Heart left ventricle (tissue), 16 donors: ENCODE results near the gene MVB12A. TPM values are rescaled to one million over a fixed set of nuclear protein-coding genes. Genes with fewer than 3 reads are reported as not detected.

Source experiments
- ATAC-seq, 4 donors: fragments of 200-7000 bp; cut with Tn5 transposase; one replicate each; pipeline ENCODE4 v1.9.1; 2020 to 2022; ENCODE audit warnings: moderate library complexity in 4 of 4, mild to moderate bottlenecking in 3 of 4, moderate number of reproducible peaks in 1 of 4
- DNase-seq, 5 donors: peaks; one replicate each; pipeline ENCODE4 v3.0.0-alpha.2; 2020
- H3K27ac ChIP-seq, 12 donors: fragments of 200-600 bp; sonication (generic) in 4 of 12; one replicate each; pipeline versions ENCODE4 v1.5.0 to v1.8.0; 2016 to 2022; ENCODE audit warnings: mild to moderate bottlenecking in 2 of 12
- H3K27me3 ChIP-seq, 9 donors: fragments of 200-600 bp; sonication (generic) in 2 of 9; one replicate each; pipeline versions ENCODE4 v1.5.1 to v1.8.0; 2016 to 2022; ENCODE audit warnings: mild to moderate bottlenecking in 3 of 9
- H3K36me3 ChIP-seq, 9 donors: fragments of 200-600 bp; sonication (generic) in 2 of 9; one replicate each; pipeline versions ENCODE4 v1.5.0 to v1.8.0; 2018 to 2022; ENCODE audit warnings: mild to moderate bottlenecking in 2 of 9
- H3K4me1 ChIP-seq, 12 donors: fragments of 200-600 bp; sonication (generic) in 4 of 12; one replicate each; pipeline versions ENCODE4 v1.5.0 to v1.8.0; 2016 to 2022; ENCODE audit warnings: mild to moderate bottlenecking in 3 of 12
- H3K4me3 ChIP-seq, 12 donors: fragments of 200-600 bp; sonication (generic) in 4 of 12; one replicate each; pipeline versions ENCODE4 v1.5.0 to v1.8.0; 2017 to 2022; ENCODE audit warnings: mild to moderate bottlenecking in 9 of 12, moderate library complexity in 4 of 12
- H3K9me3 ChIP-seq, 12 donors: fragments of 200-600 bp; sonication (generic) in 4 of 12; one replicate each; pipeline versions ENCODE4 v1.5.0 to v1.8.0; 2016 to 2022; ENCODE audit warnings: mild to moderate bottlenecking in 1 of 12
- CTCF ChIP-seq, 12 donors: fragments of 200-600 bp; sonication (generic) in 4 of 12; IDR thresholded peaks; one replicate each; pipeline versions ENCODE4 v1.5.0 to v1.8.0; 2018 to 2022; ENCODE audit warnings: antibody characterized with exemption in 12 of 12, mild to moderate bottlenecking in 5 of 12
- POLR2A ChIP-seq, 2 donors: fragments of 450-650 bp; IDR thresholded peaks; one replicate each; pipeline ENCODE4 v1.6.1; 2017; ENCODE audit warnings: antibody characterized with exemption in 2 of 2, mild to moderate bottlenecking in 2 of 2, moderate library complexity in 2 of 2
- WGBS, 4 donors: extraction: QIAGEN DNeasy Blood & Tissue Kit in 2 of 4; methylation state at CpG; one replicate each; pipeline versions ENCODE4 v1.1.5 to v1.1.7; 2013 to 2018; 5-methylcytosine and 5-hydroxymethylcytosine counted together
- intact Hi-C, 10 donors: fragments of 100-400 bp; cut with DNase I; formaldehyde crosslinking; loops; one replicate each; pipeline versions ENCODE4 v1.11.1 to v1.14.2; 2022
- polyA plus RNA-seq, 2 donors: library from polyadenylated mRNA; stranded (reverse); fragments of 200-250 nt; gene quantifications; one replicate each; pipeline ENCODE4 v1.2.3, GENCODE V29; 2013
- total RNA-seq, 9 donors: library from RNA; depleted of rRNA in 2 of 9; stranded (reverse); fragments of >200 nt in 2 of 9; fragmentation: NEBNext Ultra II Directional in 3 of 9; extraction: Animal tissue kit (Norgen Biotek cat#: 25700) in 3 of 9; gene quantifications; one replicate each; pipeline versions ENCODE4 v1.1.0 to v1.2.4, GENCODE V29; 2016 to 2023
- donor health status: ischemic (EF 13 %, LVEDD 7.1; RV severe dilation, severe dysfunction).
- donor health status: healthy with polysubstance abuse.
- donor health status: DM: no; HTN: yes; CAD: no.
- donor health status: DM: no; HTN: no; CAD: no.
- donor health status: ischemic (EF 25% LVEDD 6.9; RV normal size, moderate dysfunction).
- donor health status: ischemic (EF 25% LVEDD 5.7; RV mildly dilated, moderate dysfunction).
- donor health status: healthy.
- donor health status: DM: yes; HTN: yes; CAD: no.
- donor health status: ischemic (EF 35%, LVEDD 5.7; RV mildly dilated, moderate dysfunction).
- donor health status: nonischemic (EF 11% LVEDD 7.7; RV severe dilation, severe dysfunction).
- donor health status: DM: yes; HTN: yes; CAD: no.
- donor health status: PGD.
- donor health status: ischemic (EF 29% LVEDD 5.4; RV normal size, mild dysfunction).
- donor health status: nonischemic (EF 23%, LVEDD 6.1; RV moderate dilation, normal function).

The MVB12A gene
- total and polyA plus RNA-seq, 11 donors: 11.8 to 46.5 (median 21.3) TPM

GRCh38 chr19:17409990-17410389 lies 9.9 kb upstream of the MVB12A start:
- Histone ChIP-seq H3K36me3 (peaks cover 0 to 17% (median 0%) of the 10 kb centered on the region in 9 donors), H3K9me3 (no peaks in the 10 kb centered on the region), H3K4me3 (no peak overlapping the region), H3K27me3 (no peaks in the 10 kb centered on the region), H3K27ac (no peak overlapping the region), H3K4me1 (peaks cover 0 to 54% (median 15%) of the 10 kb centered on the region in 12 donors)
- 96 to 97% (median 96%) methylated on average over 9 of the region's 9 CpGs for WGBS, 4 donors
- intact Hi-C loops: no loop called here
- ATAC-seq: no peak
- TF ChIP-seq POLR2A (IDR thresholded peaks at IDR 0.05) (no peak), CTCF (IDR thresholded peaks at IDR 0.05) (no peak)
- DNase-seq: no peak

GRCh38 chr19:17411801-17412200 lies 8.0 kb upstream of the MVB12A start:
- Histone ChIP-seq H3K27ac (peak overlapping the region in 6 of 12 donors; percentile 25 to 76 (median 54)), H3K4me1 (peaks cover 0 to 39% (median 8%) of the 10 kb centered on the region in 12 donors), H3K27me3 (no peaks in the 10 kb centered on the region), H3K9me3 (no peaks in the 10 kb centered on the region), H3K4me3 (no peak overlapping the region), H3K36me3 (peaks cover 0 to 17% (median 0%) of the 10 kb centered on the region in 9 donors)
- no peak for ATAC-seq
- TF ChIP-seq POLR2A (IDR thresholded peaks at IDR 0.05): no peak
- TF ChIP-seq CTCF (IDR thresholded peaks at IDR 0.05): no peak
- DNase-seq: no peak
- WGBS, 4 donors: 80 to 85% (median 81%) methylated on average over 11 of the region's 11 CpGs
- intact Hi-C loops: no loop called here

GRCh38 chr19:17414097-17414496 lies 5.8 kb upstream of the MVB12A start:
- Histone ChIP-seq H3K4me3 (no peak overlapping the region), H3K27me3 (no peaks in the 10 kb centered on the region), H3K9me3 (no peaks in the 10 kb centered on the region), H3K36me3 (peaks cover 0 to 17% (median 0%) of the 10 kb centered on the region in 9 donors), H3K27ac (peak overlapping the region in 1 of 12 donors; percentile 50), H3K4me1 (peaks cover 0 to 29% (median 6%) of the 10 kb centered on the region in 12 donors)
- ATAC-seq: no peak
- TF ChIP-seq POLR2A (IDR thresholded peaks at IDR 0.05) (no peak), CTCF (IDR thresholded peaks at IDR 0.05) (no peak)
- 88 to 95% (median 92%) methylated on average over 8 of the region's 8 CpGs for WGBS, 4 donors
- no peak for DNase-seq
- intact Hi-C loops: no loop called here

- Histone ChIP-seq H3K4me3 (no peak overlapping the region), H3K27me3 (no peaks in the 10 kb centered on the region), H3K27ac (no peak overlapping the region), H3K9me3 (no peaks in the 10 kb centered on the region), H3K36me3 (peaks cover 0 to 17% (median 0%) of the 10 kb centered on the region in 9 donors), H3K4me1 (peaks cover 0 to 33% (median 10%) of the 10 kb centered on the region in 12 donors)
- DNase-seq (no peak), ATAC-seq (no peak)
- 74 to 78% (median 76%) methylated on average over 6 of the region's 6 CpGs for WGBS, 4 donors
- intact Hi-C loops: no loop called here
- TF ChIP-seq POLR2A (IDR thresholded peaks at IDR 0.05): no peak
- TF ChIP-seq CTCF (IDR thresholded peaks at IDR 0.05): no peak
Observed at GRCh38 chr19:17415121-17415520, 4.7 kb upstream of the MVB12A start.
